HFF-Myc (cell line): ENCODE data around the gene TMEM190.

Source experiments
- DNase-seq: peaks from one replicate; pipeline ENCODE4 v3.0.0-alpha.2; 2011; ENCODE audit warnings: low read depth; ENCODE audit errors: extremely low read depth
- H3K4me3 ChIP-seq: replicated peaks from 2 replicates; pipeline ENCODE4 v1.5.1; 2011; ENCODE audit warnings: low read depth, mild to moderate bottlenecking, control low read depth, low read length
- CTCF ChIP-seq: IDR thresholded peaks from 2 replicates; pipeline ENCODE4 v1.5.1; 2012; ENCODE audit warnings: mild to moderate bottlenecking, low read depth, low read length, control low read depth; ENCODE audit errors: missing control alignments

TMEM190 gene

GRCh38 chr19:55423225-55424005 lies 46.8 kb downstream of the TMEM190 start:
- TF ChIP-seq CTCF, result no peak
- DNase-seq, result no peak
- no peak overlapping the region for H3K4me3 ChIP-seq

GRCh38 chr19:55424518-55424917 lies 47.9 kb downstream of the TMEM190 start:
- TF ChIP-seq CTCF, result no peak

GRCh38 chr19:55426042-55426441 lies 49.4 kb downstream of the TMEM190 start:
- no peak for DNase-seq
- H3K4me3 ChIP-seq, result no peak overlapping the region
- TF ChIP-seq CTCF, result no peak

More at GRCh38 chr19:55424518-55424917, 47.9 kb downstream of the TMEM190 start:
- H3K4me3 ChIP-seq, result no peak overlapping the region
- no peak for DNase-seq
